ENCODE measurements around the gene EIF4E1B.

Gene EIF4E1B

DNA sequence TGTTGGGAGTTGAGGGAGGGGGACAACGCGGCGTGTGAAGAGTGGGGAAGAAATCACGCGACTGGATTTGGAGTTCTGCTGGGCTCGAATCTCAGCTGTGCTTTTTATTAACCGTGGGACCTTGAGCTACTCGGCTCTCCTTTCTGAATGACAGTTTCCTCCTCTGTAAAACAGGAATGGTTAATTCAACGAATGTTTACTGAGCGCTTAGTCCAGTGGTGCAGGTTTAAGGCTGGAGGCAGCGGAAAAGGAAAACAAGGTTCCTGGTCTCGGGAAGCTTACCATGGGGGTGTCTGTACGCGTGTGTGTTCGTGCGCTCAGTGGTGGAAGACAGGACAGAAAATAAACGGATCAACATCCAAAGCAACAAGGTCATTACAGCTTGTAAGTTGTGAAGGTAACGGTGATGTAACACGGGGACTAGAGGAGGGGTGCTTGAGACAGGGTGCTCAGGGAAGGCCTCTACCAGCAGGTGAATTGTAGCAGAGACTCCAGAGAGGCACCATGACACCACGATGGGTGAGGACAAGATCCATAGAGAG lies 277 bp downstream of the EIF4E1B start:
- POLR2A ChIA-PET: no interaction called here
- no peak for DNase-seq (ENCODE audit: extremely low spot score)

DNA sequence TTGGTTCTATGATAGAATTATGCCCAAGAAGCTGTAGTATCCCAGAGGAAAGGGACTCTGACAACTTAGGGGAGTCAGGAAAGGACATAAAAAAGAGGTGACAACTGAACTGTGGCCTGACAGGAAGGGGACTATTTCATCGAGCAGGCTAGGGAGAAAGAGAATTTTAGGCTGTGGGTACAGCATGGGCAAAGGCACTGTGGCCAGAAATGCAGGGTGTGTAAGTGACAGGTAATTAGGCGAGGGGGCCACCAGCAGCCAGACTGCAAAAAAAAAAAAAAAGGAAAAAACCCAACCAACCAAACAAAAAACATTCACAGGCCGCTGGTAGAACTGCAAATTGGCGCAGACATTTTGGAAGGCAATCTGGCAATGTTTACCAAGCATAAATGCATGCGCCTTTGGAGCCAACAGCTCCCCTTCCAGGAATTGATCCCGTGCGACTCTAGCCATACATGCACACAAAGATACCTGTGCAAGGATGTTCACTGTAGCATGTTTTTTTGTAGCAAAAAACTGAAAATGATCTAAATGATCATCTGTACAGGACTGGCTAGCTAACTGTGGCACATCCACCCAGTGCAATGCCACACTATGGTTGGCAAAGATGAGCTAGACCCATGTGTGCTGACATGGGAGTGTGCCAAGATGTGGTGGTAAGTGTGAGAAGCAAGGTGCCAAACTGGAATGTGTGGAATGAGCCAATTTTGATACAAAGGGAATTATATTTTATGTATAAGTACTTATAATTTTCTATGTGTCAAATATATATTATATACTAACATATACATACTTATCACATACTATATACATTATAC lies 1.1 kb downstream of the EIF4E1B start:
- TF ChIP-seq, protein P1, sequence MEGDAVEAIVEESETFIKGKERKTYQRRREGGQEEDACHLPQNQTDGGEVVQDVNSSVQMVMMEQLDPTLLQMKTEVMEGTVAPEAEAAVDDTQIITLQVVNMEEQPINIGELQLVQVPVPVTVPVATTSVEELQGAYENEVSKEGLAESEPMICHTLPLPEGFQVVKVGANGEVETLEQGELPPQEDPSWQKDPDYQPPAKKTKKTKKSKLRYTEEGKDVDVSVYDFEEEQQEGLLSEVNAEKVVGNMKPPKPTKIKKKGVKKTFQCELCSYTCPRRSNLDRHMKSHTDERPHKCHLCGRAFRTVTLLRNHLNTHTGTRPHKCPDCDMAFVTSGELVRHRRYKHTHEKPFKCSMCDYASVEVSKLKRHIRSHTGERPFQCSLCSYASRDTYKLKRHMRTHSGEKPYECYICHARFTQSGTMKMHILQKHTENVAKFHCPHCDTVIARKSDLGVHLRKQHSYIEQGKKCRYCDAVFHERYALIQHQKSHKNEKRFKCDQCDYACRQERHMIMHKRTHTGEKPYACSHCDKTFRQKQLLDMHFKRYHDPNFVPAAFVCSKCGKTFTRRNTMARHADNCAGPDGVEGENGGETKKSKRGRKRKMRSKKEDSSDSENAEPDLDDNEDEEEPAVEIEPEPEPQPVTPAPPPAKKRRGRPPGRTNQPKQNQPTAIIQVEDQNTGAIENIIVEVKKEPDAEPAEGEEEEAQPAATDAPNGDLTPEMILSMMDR (IDR thresholded peaks at IDR 0.05; ENCODE audit: control extremely low read depth, extremely low read depth, low read depth, missing control alignments): no peak
- no peak for DNase-seq (ENCODE audit: extremely low spot score)
- ChIA-PET POLR2A (no interaction called here), CTCF (interaction anchor here (1.5 to 2.9 kb wide), 3 partner anchors 15 to 29 kb away, joined by 4 to 10 read pairs (median 9); no protein-coding TSS in a partner anchor)

More for the DNA sequence above, 277 bp downstream of the EIF4E1B start:
- TF ChIP-seq, protein P1 (IDR thresholded peaks at IDR 0.05; ENCODE audit: control extremely low read depth, extremely low read depth, low read depth, missing control alignments): no peak
- CTCF ChIA-PET: interaction anchor here (0.9 to 2.9 kb wide), 7 partner anchors 11 to 58 kb away, joined by 3 to 10 read pairs (median 4); no protein-coding TSS in a partner anchor

DNA sequence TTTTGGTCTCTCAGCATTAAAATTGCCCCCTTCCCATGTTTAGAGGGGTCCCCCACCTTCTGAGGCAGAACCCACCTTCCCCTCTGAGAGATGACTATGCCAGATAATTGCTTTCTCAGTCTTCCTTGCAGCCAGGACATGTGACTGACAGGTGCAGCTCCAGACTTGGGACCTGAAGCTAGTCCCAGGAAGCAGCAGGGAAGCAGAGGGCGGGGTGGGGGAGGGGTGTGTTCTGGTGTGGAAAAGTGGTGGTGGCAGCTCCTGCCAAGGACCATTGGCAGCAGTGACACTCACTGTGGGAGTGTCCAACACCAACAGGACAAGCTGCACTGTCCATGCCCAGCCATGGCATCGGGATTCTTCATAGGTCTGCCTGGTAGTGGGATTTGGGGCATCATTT lies 2.3 kb downstream of the EIF4E1B start:
- ChIA-PET CTCF (interaction anchor here (1.3 to 2.3 kb wide), 3 partner anchors 25 to 59 kb away, joined by 3 to 12 read pairs (median 4); no protein-coding TSS in a partner anchor), POLR2A (no interaction called here)
- DNase-seq (ENCODE audit: extremely low spot score): no peak
- TF ChIP-seq, protein P1 (IDR thresholded peaks at IDR 0.05; ENCODE audit: control extremely low read depth, extremely low read depth, low read depth, missing control alignments): no peak

DNA sequence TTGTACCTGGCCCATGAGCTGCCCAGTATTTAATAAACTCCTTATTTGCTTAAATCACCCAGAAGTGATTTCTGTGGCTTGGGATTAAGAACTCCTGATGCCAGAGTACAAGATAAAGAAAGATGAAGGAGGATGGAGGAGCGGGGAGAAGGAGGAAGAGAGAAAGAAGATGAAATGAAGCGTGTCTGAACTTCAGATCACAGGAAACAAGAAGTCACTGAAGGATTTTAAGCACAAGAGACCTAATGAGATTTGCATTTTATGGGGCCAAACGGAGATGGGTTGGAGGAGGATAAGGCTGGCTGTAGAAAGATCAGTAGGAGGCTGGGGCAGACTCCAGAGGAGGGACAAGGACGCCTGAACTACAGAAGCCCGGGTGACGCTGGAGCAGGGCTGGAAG lies 3.1 kb downstream of the EIF4E1B start:
- DNase-seq (ENCODE audit: extremely low spot score): no peak
- ChIA-PET CTCF (interaction anchor here (1.3 to 2.3 kb wide), 3 partner anchors 24 to 60 kb away, joined by 3 to 12 read pairs (median 4); no protein-coding TSS in a partner anchor), POLR2A (no interaction called here)
- TF ChIP-seq, protein P1 (IDR thresholded peaks at IDR 0.05; ENCODE audit: control extremely low read depth, extremely low read depth, low read depth, missing control alignments): no peak

DNA sequence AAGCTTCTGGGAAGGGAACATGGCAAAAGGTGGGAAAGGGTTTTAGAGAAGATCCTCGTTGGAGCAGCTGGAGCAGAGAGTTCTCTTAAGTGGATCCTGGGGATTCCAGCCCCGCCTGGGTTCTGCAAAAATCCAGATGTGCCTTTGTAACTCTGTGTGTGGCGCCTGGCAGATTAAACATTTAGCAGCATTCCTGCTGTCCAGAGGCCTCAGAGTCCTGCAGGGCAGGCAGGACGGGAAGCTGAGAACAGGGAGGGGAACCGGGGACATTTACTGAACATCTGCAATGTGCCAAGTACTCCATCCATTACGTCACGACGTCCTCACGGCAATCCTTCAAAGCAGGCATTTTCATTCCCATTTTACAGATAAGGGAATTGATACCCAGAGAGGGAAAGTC lies 6.0 kb downstream of the EIF4E1B start:
- ChIA-PET CTCF (no interaction called here), POLR2A (no interaction called here)
- TF ChIP-seq, protein P1 (IDR thresholded peaks at IDR 0.05; ENCODE audit: control extremely low read depth, extremely low read depth, low read depth, missing control alignments): no peak
- DNase-seq (ENCODE audit: extremely low spot score): no peak

DNA sequence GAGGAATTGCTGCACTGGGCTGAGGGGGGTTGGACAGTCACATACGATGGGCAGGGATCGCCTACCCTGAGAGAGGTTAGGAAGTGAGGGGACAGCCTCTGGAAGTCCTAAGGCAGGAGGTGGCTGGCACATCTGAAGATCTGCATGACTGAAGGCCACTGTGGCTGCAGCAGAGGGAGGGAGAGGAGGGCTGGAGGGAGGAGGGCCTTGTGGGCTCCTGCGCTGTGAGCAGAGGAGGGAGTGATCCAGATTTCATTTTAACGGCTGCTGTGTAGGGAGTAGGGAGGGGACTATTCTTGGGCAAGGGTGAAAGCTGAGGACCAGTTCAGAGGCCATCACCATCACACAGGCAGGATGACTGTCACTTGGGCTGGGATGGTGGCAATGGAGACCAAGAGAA lies 7.1 kb downstream of the EIF4E1B start:
- TF ChIP-seq, protein P1 (IDR thresholded peaks at IDR 0.05; ENCODE audit: control extremely low read depth, extremely low read depth, low read depth, missing control alignments): no peak
- no peak for DNase-seq (ENCODE audit: extremely low spot score)
- POLR2A ChIA-PET: no interaction called here
- CTCF ChIA-PET: no interaction called here
